Mucosa of gallbladder (tissue), 1 donor: ENCODE results near the gene DHX8. TPM values are rescaled to one million over a fixed set of nuclear protein-coding genes. Genes with fewer than 3 reads are reported as not detected.

Experiments
- DNase-seq: peaks from one replicate; pipeline ENCODE4 v3.0.0-alpha.2; 2020; ENCODE audit warnings: low spot score
- total RNA-seq: library from RNA; stranded (reverse); gene quantifications from one replicate; pipeline ENCODE4 v1.2.1, GENCODE V29; 2021
- donor health status: DM: no; HTN: no; CAD: no.

Gene DHX8
- total RNA-seq, 1 donor from 2014 or later: 39.2 TPM

DNA sequence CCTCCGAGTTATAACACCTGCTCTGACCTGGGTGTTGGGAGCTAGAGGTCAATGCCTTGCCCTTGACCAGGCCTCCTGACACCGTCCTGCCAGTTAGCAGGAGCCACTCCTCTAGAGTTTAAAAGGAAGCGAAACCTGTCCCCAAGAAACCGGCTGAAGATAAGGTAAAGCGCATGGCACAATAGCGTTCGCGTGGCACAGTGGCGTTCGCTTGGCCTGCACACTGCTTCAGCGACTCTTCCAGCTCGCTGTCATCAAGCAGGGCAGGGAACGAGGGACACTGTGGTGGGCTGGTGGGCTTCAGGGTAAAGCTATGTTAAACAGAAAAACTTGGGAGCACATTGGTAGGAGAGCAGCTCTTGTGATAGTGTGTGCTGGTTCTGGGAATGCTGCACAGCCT lies 90.6 kb downstream of the DHX8 start:
- DNase-seq: peak; percentile 42

DNA sequence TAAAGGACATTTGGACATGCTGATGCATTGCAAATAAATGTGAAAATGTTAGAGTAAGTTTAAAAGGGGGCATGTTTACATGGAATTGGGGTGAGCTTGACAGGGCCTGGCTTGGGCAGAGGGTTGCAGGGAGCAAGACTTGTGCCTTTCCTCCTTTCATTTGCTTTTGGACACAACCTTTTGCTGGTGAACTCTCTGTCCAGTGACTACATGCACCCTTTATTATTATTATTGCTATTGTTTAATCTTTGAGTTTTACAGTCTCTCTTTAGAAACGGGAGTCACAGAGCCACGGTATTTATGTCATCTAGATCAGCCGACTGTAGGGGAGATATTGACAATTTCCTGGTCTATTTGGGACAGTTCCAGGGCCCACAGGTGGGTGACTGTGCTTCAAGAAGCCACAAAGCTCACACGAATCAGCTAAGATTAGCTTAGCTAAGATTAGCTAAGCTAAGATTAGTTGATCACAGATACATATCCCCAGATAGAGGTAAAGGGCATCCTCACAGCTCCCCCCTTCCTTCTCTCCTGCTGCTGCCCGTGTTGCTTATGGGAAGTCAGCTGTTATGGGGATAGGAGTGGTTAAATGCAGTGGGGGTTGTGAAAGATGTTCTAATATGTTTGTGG lies 91.2 kb downstream of the DHX8 start:
- DNase-seq: no peak

Other genes with a start within 250 kb of the DHX8 start
- gene RNU2-1, start 250.0 kb upstream of the DHX8 start, total RNA-seq: 2,768 TPM
- 16.4 TPM for gene ARL4D, start 85.0 kb upstream of the DHX8 start, total RNA-seq
- gene ETV4, start 62.4 kb downstream of the DHX8 start, total RNA-seq: 47.6 TPM
- 5.0 TPM for gene MEOX1, start 177.9 kb downstream of the DHX8 start, total RNA-seq